Large intestine (tissue), 12 donors: ENCODE results near the gene CEACAM6. TPM values are rescaled to one million over a fixed set of nuclear protein-coding genes. Genes with fewer than 3 reads are reported as not detected.
"Not testable (repeated sequence)": the region's sequence is repeated elsewhere in the genome, so short reads cannot be mapped to it uniquely, and the experiment has no call there.

Source experiments
- DNase-seq, 2 donors: peaks; one replicate each; pipeline versions ENCODE4 v3.0.0 to v3.0.0-alpha.2; 2013
- H3K27ac ChIP-seq: one replicate; pipeline ENCODE4 v1.5.1; 2013; ENCODE audit warnings: low read length
- H3K27me3 ChIP-seq: 2 replicates; pipeline ENCODE4 v1.6.1; 2013; ENCODE audit warnings: low read length; ENCODE audit not compliant: control insufficient read depth, insufficient read depth
- H3K36me3 ChIP-seq: 2 replicates; pipeline ENCODE4 v1.6.1; 2013; ENCODE audit warnings: low read length; ENCODE audit not compliant: control insufficient read depth, insufficient read depth
- H3K4me1 ChIP-seq: one replicate; pipeline ENCODE4 v1.6.1; 2013; ENCODE audit warnings: low read length; ENCODE audit not compliant: control insufficient read depth, insufficient read depth
- H3K4me3 ChIP-seq: one replicate; pipeline ENCODE4 v1.5.1; 2013; ENCODE audit warnings: low read length
- H3K9me3 ChIP-seq: one replicate; pipeline ENCODE4 v1.6.1; 2013; ENCODE audit warnings: mild to moderate bottlenecking, low read depth, low read length, moderate library complexity; ENCODE audit not compliant: control insufficient read depth
- whole genome bisulfite sequencing: methylation state at CpG from one replicate; pipeline ENCODE4 v1.1.5; 2013; ENCODE audit warnings: low lambda C conversion rate; ENCODE audit not compliant: insufficient coverage; 5-methylcytosine and 5-hydroxymethylcytosine counted together
- long read RNA-seq, 11 donors: transcript quantifications; one replicate each; lab custom pipeline, GENCODE V29; 2026
- polyA plus RNA-seq: library from polyadenylated mRNA; unstranded; fragments of 120-200 nt; gene quantifications from one replicate; pipeline ENCODE4 v1.2.1, GENCODE V29; 2013

The CEACAM6 gene
- polyA plus RNA-seq: 16.1 TPM
- long read RNA-seq, donor 1: 0 reads
- long read RNA-seq, donor 2, partial matches to known transcripts: 0 of 1 reads
- long read RNA-seq, donor 2, other reads (novel, unspliced or antisense): 0 of 1 reads
- long read RNA-seq, donor 3, partial matches to known transcripts: 0 of 2 reads
- long read RNA-seq, donor 3, other reads (novel, unspliced or antisense): 0 of 2 reads
- long read RNA-seq, donor 4, partial matches to known transcripts: 0 of 2 reads
- long read RNA-seq, donor 4, other reads (novel, unspliced or antisense): 0 of 2 reads
- long read RNA-seq, donor 5, partial matches to known transcripts: 10 of 14 reads
- long read RNA-seq, donor 5, other reads (novel, unspliced or antisense): 0 of 14 reads
- long read RNA-seq, donor 6, partial matches to known transcripts: 0 of 2 reads
- long read RNA-seq, donor 6, other reads (novel, unspliced or antisense): 0 of 2 reads
- long read RNA-seq, donor 7, transcript CEACAM6-201 (6 exons, 2,700 nt): major isoform, 8 of 21 reads
- long read RNA-seq, donor 7, partial matches to known transcripts: 13 of 21 reads
- long read RNA-seq, donor 7, other reads (novel, unspliced or antisense): 0 of 21 reads
- long read RNA-seq, donor 8, partial matches to known transcripts: 9 of 11 reads
- long read RNA-seq, donor 8, other reads (novel, unspliced or antisense): 0 of 11 reads
- long read RNA-seq, donor 9, partial matches to known transcripts: 0 of 1 reads
- long read RNA-seq, donor 9, other reads (novel, unspliced or antisense): 0 of 1 reads
- long read RNA-seq, donor 10, transcript CEACAM6-201 (6 exons, 2,700 nt): major isoform, 6 of 6 reads
- long read RNA-seq, donor 10, partial matches to known transcripts: 0 of 6 reads
- long read RNA-seq, donor 10, other reads (novel, unspliced or antisense): 0 of 6 reads
- long read RNA-seq, donor 11, transcript CEACAM6-201 (6 exons, 2,700 nt): major isoform, 5 of 5 reads
- long read RNA-seq, donor 11, partial matches to known transcripts: 0 of 5 reads
- long read RNA-seq, donor 11, other reads (novel, unspliced or antisense): 0 of 5 reads

GRCh38 chr19:41755328-41755913, at the start of gene CEACAM6:
CEACAM6 (plus strand) TSS chr19:41755530; CDS start chr19:41755639, 109 bp downstream.
- WGBS: no CpG with 5 or more reads among the region's 3 CpGs
- DNase-seq: no peak
- peaks cover 9% of the 10 kb centered on the region for H3K4me1 ChIP-seq
- no peak within 1 kb of the TSS for H3K27ac ChIP-seq
- no peaks in the 10 kb centered on the region for H3K9me3 ChIP-seq
- no peaks in the 10 kb centered on the region for H3K27me3 ChIP-seq
- H3K36me3 ChIP-seq: no peaks in the 10 kb centered on the region
- no peak within 1 kb of the TSS for H3K4me3 ChIP-seq

GRCh38 chr19:41706741-41707501, 48.4 kb upstream of the CEACAM6 start:
- Histone ChIP-seq H3K27me3 (peaks cover 5% of the 10 kb centered on the region), H3K4me3 (peak overlapping the region; percentile 37), H3K36me3 (no peaks in the 10 kb centered on the region), H3K9me3 (no peaks in the 10 kb centered on the region), H3K27ac (peak overlapping the region; percentile 49), H3K4me1 (peaks cover 5% of the 10 kb centered on the region)
- WGBS: no CpG with 5 or more reads among the region's 26 CpGs
- DNase-seq: peak; percentile 76 to 85

GRCh38 chr19:41707502-41707812, 47.9 kb upstream of the CEACAM6 start:
- Histone ChIP-seq H3K36me3 (no peaks in the 10 kb centered on the region), H3K9me3 (no peaks in the 10 kb centered on the region), H3K4me1 (peaks cover 5% of the 10 kb centered on the region), H3K4me3 (no peak overlapping the region), H3K27ac (no peak overlapping the region), H3K27me3 (peaks cover 5% of the 10 kb centered on the region)
- no peak for DNase-seq
- no CpG with 5 or more reads among the region's 5 CpGs for WGBS

GRCh38 chr19:41707871-41708371, 47.4 kb upstream of the CEACAM6 start:
- Histone ChIP-seq H3K27me3 (peaks cover 5% of the 10 kb centered on the region), H3K36me3 (no peaks in the 10 kb centered on the region), H3K9me3 (no peaks in the 10 kb centered on the region), H3K4me1 (peaks cover 5% of the 10 kb centered on the region), H3K27ac (no peak overlapping the region), H3K4me3 (no peak overlapping the region)
- no CpG with 5 or more reads among the region's 5 CpGs for WGBS
- DNase-seq: no peak

- peak; percentile 16 to 31 for DNase-seq
- 40% methylated on average over 1 of the region's 4 CpGs for WGBS
- peaks cover 5% of the 10 kb centered on the region for H3K4me1 ChIP-seq
- H3K27ac ChIP-seq: no peak within 1 kb of the TSS
- no peaks in the 10 kb centered on the region for H3K36me3 ChIP-seq
- H3K4me3 ChIP-seq: no peak within 1 kb of the TSS
- peaks cover 5% of the 10 kb centered on the region for H3K27me3 ChIP-seq
- H3K9me3 ChIP-seq: no peaks in the 10 kb centered on the region
Observed at GRCh38 chr19:41708481-41708880, 46.8 kb upstream of the CEACAM6 start, which contains the start of gene CEACAM5. CEACAM5 (plus strand) TSS chr19:41708626; CDS start chr19:41708732, 106 bp downstream.

- not testable (repeated sequence) for H3K4me3 ChIP-seq, H3K9me3 ChIP-seq, H3K27ac ChIP-seq, H3K4me1 ChIP-seq, H3K36me3 ChIP-seq, H3K27me3 ChIP-seq, DNase-seq
- WGBS: no CpG with 5 or more reads among the region's 8 CpGs
Observed at GRCh38 chr19:41709516-41709915, 45.8 kb upstream of the CEACAM6 start.

- WGBS: no CpG with 5 or more reads among the region's 8 CpGs
- Histone ChIP-seq H3K36me3 (no peaks in the 10 kb centered on the region), H3K27ac (no peak overlapping the region), H3K4me1 (peaks cover 5% of the 10 kb centered on the region), H3K4me3 (no peak overlapping the region), H3K9me3 (no peaks in the 10 kb centered on the region), H3K27me3 (peaks cover 3% of the 10 kb centered on the region)
- no peak for DNase-seq
Observed at GRCh38 chr19:41709951-41710645, 45.2 kb upstream of the CEACAM6 start.

GRCh38 chr19:41711376-41712261, 43.7 kb upstream of the CEACAM6 start:
- peaks cover 5% of the 10 kb centered on the region for H3K4me1 ChIP-seq
- no peaks in the 10 kb centered on the region for H3K9me3 ChIP-seq
- WGBS: 100% methylated on average over 1 of the region's 13 CpGs
- no peaks in the 10 kb centered on the region for H3K36me3 ChIP-seq
- no peak overlapping the region for H3K27ac ChIP-seq
- H3K4me3 ChIP-seq: no peak overlapping the region
- no peaks in the 10 kb centered on the region for H3K27me3 ChIP-seq
- no peak for DNase-seq
